KMS-11 (cell line): ENCODE measurements around the gene RPS15A.

ENCODE experiments used
- H2AFZ ChIP-seq: fragments of 200-600 bp; sonication (generic); 2 replicates; pipeline ENCODE4 v1.6.1; 2016; ENCODE audit warnings: antibody characterized with exemption, mixed run types, low read depth
- H3K27ac ChIP-seq: fragments of 200-600 bp; sonication (generic); 2 replicates; pipeline ENCODE4 v1.6.1; 2016; ENCODE audit warnings: mild to moderate bottlenecking, mixed run types
- H3K27me3 ChIP-seq: fragments of 200-600 bp; sonication (generic); 2 replicates; pipeline ENCODE4 v1.6.1; 2017; ENCODE audit warnings: mild to moderate bottlenecking, low read depth, mixed run types, moderate library complexity; ENCODE audit not compliant: insufficient read depth
- H3K36me3 ChIP-seq: fragments of 200-600 bp; sonication (generic); 2 replicates; pipeline ENCODE4 v1.6.1; 2017; ENCODE audit warnings: mild to moderate bottlenecking, mixed run types; ENCODE audit not compliant: insufficient read depth
- H3K4me1 ChIP-seq: fragments of 200-600 bp; sonication (generic); 2 replicates; pipeline ENCODE4 v1.6.1; 2016; ENCODE audit warnings: mild to moderate bottlenecking, low read depth, mixed run types; ENCODE audit not compliant: poor library complexity, severe bottlenecking
- H3K4me2 ChIP-seq: fragments of 200-600 bp; sonication (generic); 2 replicates; pipeline ENCODE4 v1.7.0; 2016; ENCODE audit warnings: mild to moderate bottlenecking, mixed run types
- H3K4me3 ChIP-seq: fragments of 200-600 bp; sonication (generic); IDR thresholded peaks from 2 replicates; pipeline ENCODE4 v1.6.1; 2017; ENCODE audit warnings: low read depth, low read length, mixed read lengths; ENCODE audit not compliant: insufficient read depth
- H3K79me2 ChIP-seq: fragments of 200-600 bp; sonication (generic); 2 replicates; pipeline ENCODE4 v1.6.1; 2016; ENCODE audit warnings: low read depth, mixed run types; ENCODE audit not compliant: insufficient read depth
- H3K9ac ChIP-seq: fragments of 200-600 bp; sonication (generic); 2 replicates; pipeline ENCODE4 v1.6.1; 2016; ENCODE audit warnings: mild to moderate bottlenecking, mixed run types
- H4K20me1 ChIP-seq: fragments of 200-600 bp; sonication (generic); 2 replicates; pipeline ENCODE4 v1.6.1; 2016; ENCODE audit warnings: mild to moderate bottlenecking, mixed run types; ENCODE audit not compliant: insufficient read depth
- TF ChIP-seq, protein P1 (sequence below): fragments of 200-600 bp; sonication (generic); conservative IDR thresholded peaks from 2 replicates; pipeline ENCODE4 v1.6.1; 2017; ENCODE audit warnings: low read depth, mild to moderate bottlenecking, antibody characterized with exemption, low read length, moderate library complexity, mixed read lengths

Gene RPS15A

DNA sequence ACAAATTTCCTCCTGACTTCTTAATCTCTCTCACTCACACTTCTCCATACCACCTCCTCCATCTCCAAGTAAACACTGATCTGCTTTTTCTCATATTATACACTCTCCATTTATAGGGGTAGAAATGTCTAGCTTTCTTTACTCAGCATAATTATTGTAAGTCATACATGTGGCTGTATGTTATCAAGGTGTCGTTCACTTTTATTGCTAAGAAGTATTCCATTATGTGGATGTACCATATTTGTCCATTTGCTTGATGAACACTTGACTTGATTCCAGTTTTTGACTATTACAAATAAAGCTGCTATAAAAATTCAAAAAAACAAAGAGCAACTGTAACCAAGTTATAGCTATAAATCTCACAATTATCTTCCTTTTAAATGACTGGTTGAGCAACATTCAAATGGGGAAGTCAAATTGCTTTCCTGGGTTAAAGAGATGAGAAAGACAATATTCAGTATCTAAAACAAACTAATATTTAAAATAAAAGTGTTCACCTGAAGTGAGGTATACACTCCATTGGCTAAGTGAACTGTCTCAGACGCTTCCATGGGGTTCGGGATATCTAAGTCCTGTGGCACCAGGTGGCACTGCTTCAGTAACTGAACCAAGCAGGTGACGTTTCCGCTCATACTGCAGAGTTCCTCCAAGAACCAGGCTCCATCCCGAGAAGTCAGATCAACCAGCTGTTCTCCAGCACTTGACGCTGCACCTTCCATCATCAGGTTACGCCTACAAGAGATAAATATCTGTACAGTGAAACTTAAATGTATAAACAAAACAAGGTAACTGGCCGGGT lies 43.8 kb upstream of the RPS15A start:
- H3K9ac ChIP-seq = no peak overlapping the region
- peaks cover 44% of the 10 kb centered on the region; the same call in 1 of the 2 replicates for H3K36me3 ChIP-seq
- no peak overlapping the region for H2AFZ ChIP-seq
- H3K79me2 ChIP-seq = no peaks in the 10 kb centered on the region
- H3K27ac ChIP-seq = no peak overlapping the region
- no peak overlapping the region for H3K4me2 ChIP-seq
- H3K4me3 ChIP-seq = no peak overlapping the region
- peaks cover 6% of the 10 kb centered on the region for H3K4me1 ChIP-seq
- H3K27me3 ChIP-seq = no peaks in the 10 kb centered on the region
- TF ChIP-seq, protein P1, sequence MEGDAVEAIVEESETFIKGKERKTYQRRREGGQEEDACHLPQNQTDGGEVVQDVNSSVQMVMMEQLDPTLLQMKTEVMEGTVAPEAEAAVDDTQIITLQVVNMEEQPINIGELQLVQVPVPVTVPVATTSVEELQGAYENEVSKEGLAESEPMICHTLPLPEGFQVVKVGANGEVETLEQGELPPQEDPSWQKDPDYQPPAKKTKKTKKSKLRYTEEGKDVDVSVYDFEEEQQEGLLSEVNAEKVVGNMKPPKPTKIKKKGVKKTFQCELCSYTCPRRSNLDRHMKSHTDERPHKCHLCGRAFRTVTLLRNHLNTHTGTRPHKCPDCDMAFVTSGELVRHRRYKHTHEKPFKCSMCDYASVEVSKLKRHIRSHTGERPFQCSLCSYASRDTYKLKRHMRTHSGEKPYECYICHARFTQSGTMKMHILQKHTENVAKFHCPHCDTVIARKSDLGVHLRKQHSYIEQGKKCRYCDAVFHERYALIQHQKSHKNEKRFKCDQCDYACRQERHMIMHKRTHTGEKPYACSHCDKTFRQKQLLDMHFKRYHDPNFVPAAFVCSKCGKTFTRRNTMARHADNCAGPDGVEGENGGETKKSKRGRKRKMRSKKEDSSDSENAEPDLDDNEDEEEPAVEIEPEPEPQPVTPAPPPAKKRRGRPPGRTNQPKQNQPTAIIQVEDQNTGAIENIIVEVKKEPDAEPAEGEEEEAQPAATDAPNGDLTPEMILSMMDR = no peak
- no peaks in the 10 kb centered on the region for H4K20me1 ChIP-seq

DNA sequence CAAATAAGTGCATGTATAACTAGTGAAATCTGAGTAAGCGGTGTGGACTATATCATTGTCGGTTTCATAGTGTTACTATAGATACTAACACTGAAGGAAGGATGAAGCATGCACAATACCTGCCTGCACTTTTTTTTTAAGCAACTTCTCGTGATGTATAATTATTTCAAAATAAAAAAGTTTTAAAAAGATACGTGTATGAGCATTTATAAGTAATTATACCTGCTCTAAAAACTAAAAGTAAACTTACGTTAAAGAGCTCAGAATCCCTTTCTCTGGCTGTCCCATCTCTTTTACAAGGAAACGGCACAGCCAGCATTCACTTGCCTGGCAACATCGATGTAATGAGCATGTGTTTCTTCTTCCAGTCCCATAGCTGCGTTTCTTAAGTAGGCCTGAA lies 42.5 kb upstream of the RPS15A start:
- Histone ChIP-seq H3K27ac (no peak overlapping the region), H3K79me2 (no peaks in the 10 kb centered on the region), H3K9ac (no peak overlapping the region), H3K4me2 (no peak overlapping the region), H3K27me3 (no peaks in the 10 kb centered on the region), H3K4me1 (peaks cover 6% of the 10 kb centered on the region), H2AFZ (no peak overlapping the region), H3K36me3 (peaks cover 42% of the 10 kb centered on the region; the same call in 1 of the 2 replicates), H4K20me1 (no peaks in the 10 kb centered on the region), H3K4me3 (no peak overlapping the region)
- TF ChIP-seq, protein P1 = no peak

DNA sequence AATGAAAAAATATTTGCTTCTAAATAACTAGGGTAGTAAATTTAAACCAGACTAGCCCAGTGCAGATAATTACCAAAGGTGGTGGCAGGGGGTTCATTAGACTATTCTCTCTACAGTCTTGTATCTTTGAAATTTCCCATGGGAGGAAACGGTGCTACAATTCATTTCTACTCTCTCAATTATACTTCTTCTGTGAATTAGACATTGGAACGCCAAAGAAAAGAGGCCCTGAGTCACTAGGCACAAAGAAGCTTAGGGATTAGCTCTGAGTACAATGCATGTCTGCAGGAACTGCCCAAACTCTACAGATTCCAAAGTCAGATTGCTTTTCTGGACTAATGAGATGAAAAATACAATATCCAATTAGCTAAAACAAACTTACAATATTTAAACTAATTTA lies 41.9 kb upstream of the RPS15A start:
- Histone ChIP-seq H4K20me1 (no peaks in the 10 kb centered on the region), H3K36me3 (peaks cover 36% of the 10 kb centered on the region; the same call in 1 of the 2 replicates), H3K27ac (no peak overlapping the region), H3K4me3 (no peak overlapping the region), H3K9ac (no peak overlapping the region), H2AFZ (no peak overlapping the region), H3K79me2 (no peaks in the 10 kb centered on the region), H3K4me1 (peaks cover 5% of the 10 kb centered on the region), H3K27me3 (no peaks in the 10 kb centered on the region), H3K4me2 (no peak overlapping the region)
- TF ChIP-seq, protein P1 = no peak

DNA sequence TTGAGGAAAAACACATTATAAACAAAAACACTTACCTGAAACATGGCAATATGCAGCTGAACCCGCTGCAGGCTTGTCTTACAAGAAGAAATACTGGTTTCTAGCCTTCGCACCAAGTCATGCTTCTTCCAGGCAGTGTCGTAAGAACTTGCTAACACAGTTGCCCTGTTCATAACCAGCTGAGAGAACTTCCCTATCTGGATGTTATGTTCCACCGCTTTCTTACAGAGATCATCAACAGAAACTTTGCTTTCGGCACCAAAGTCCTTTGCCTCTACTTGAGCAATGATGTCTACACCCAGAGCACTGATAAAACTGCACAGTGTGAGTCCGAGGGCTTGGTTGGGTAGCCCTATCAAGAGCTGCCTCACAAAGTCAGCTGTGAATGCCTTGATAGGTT lies 39.1 kb upstream of the RPS15A start:
- TF ChIP-seq, protein P1 = no peak
- H3K4me1 ChIP-seq = no peaks in the 10 kb centered on the region
- H3K27me3 ChIP-seq = no peaks in the 10 kb centered on the region
- no peaks in the 10 kb centered on the region for H3K79me2 ChIP-seq
- H3K4me3 ChIP-seq = no peak overlapping the region
- H3K9ac ChIP-seq = no peak overlapping the region
- H3K36me3 ChIP-seq = peaks cover 17% of the 10 kb centered on the region; the same call in 1 of the 2 replicates
- H3K27ac ChIP-seq = no peak overlapping the region
- no peaks in the 10 kb centered on the region for H4K20me1 ChIP-seq
- H3K4me2 ChIP-seq = no peak overlapping the region
- H2AFZ ChIP-seq = no peak overlapping the region
